GM12872 (cell line): ENCODE data around the gene EIF3K.

Source experiments
- CTCF ChIP-seq: IDR thresholded peaks from 3 replicates; pipeline ENCODE4 v1.5.1; 2011; ENCODE audit warnings: low read depth, mild to moderate bottlenecking, low read length, moderate library complexity; ENCODE audit not compliant: insufficient read depth

EIF3K gene

DNA sequence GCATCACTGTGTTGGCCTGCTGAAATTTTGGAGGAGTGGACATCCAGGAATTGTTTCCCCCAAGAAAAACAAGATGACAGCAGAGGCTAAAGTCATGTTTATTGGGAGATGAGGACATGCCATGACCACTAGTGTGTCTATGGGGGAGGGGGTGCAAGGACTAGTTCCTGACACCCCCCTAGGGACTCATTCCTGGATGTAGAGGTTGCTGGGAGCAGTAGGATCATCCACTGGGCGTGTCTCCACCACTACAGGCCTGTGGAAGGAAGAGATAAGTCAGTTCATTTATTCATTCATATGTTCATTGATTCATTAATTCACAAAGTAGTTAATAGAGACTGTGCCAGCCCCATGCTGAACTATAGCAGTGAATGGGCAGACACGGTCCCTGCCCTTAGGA lies 31.4 kb upstream of the EIF3K start:
- TF ChIP-seq CTCF = no peak

DNA sequence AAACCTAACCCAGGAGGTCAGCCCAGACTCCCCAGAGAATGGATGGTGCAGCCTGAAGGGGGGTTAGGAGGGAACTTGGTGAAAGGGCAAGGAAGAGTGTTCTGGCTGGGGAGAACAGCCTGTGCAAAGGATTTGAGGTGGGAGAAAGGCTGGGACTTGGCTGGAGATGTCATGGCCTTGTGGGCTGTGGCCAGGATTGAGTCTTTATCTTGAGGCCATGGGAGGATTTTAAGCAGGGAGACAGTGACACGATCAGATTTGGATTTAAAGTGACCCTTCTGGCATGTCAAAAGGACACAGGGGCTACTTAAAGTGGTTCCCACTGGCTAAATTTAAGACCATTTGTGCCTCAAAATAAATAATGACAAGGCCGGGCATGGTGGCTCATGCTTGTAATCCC lies 30.9 kb upstream of the EIF3K start:
- TF ChIP-seq CTCF = no peak

GRCh38 chr19:38592940-38593339 lies 26.0 kb upstream of the EIF3K start:
- peak; percentile 7; the same call in 1 of the 3 replicates for TF ChIP-seq CTCF

DNA sequence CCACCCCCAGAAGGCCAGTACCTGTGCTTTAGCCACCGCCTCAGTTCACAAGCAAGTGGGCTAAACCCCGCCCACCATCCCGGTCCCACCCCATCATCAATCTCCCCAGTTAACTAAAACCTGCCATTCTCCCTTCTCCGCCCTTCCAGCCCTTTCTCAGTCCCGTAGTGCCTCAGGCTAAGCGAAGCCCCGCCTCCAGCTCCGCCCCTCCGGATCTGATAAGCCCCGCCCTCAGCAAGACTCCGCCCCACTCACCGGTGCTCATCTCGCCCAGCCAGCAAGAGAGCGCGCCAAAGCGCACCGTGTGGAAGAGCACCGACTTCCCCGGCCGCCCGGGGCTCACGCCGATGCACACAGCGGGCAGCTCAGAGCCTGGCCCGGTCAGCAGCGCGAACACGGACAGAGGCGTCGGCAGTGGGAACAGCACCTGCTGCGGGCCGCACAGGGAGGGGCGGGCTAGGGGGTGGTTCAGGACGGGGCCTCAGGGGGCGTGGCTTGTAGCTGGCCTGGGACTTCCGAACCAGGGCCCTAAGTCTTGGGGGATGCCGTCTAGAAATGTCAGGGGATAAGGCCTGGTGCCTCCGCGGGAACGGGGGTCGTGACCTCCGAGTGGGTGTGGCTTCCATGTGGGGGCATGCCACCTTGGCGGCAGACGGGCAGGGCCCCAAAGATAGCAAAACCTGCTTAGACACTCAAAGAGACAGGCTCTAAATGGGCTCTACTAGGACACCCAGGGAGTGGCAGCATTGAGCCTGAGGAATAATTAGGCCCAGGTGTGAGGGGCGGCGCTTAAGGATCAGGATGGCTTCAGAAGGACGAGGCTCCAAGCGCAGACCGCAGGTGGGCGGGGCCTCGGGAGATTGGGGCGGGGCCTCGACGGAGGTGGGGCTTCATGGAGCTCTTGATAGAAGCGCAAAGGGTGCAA lies 22.7 kb upstream of the EIF3K start:
- no peak for TF ChIP-seq CTCF

- no peak for TF ChIP-seq CTCF
These were observed 21.9 kb upstream of the EIF3K start for GRCh38 chr19:38597075-38597474.

- no peak for TF ChIP-seq CTCF
These were observed 19.3 kb upstream of the EIF3K start for GRCh38 chr19:38599722-38600121.

- no peak for TF ChIP-seq CTCF
These were observed 12.9 kb upstream of the EIF3K start for GRCh38 chr19:38606131-38606530.
